Hematopoietic multipotent progenitor cell treated with erythropoietin and hydrocortisone succinate and interleukin-3 and kit ligand, for 6 days (in vitro differentiated cells): ENCODE results near the gene SLC22A12.

Source experiments
- DNase-seq: peaks from one replicate; pipeline ENCODE4 v3.0.0-alpha.2; 2015

Gene SLC22A12

DNA sequence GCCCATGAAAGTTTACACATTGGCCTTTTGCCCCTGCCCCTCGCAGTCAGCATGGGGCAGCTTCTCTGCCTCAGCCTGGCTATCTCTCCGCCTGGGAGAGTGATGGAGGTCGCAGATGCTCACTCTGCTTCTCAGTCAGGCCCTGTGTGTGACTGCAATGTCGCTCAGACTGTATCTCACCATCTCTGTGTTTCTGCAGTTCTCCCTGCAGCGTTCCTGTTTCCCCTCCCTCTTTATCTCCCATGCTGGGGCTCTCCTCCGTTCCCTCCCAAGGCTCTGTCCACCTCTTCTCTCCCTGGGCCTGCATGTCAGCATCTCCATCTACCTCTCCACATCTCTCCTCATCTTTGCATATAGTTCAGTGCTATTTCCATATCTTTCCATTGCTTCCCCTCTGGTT, 38.1 kb downstream of the SLC22A12 start:
- DNase-seq: no peak

DNA sequence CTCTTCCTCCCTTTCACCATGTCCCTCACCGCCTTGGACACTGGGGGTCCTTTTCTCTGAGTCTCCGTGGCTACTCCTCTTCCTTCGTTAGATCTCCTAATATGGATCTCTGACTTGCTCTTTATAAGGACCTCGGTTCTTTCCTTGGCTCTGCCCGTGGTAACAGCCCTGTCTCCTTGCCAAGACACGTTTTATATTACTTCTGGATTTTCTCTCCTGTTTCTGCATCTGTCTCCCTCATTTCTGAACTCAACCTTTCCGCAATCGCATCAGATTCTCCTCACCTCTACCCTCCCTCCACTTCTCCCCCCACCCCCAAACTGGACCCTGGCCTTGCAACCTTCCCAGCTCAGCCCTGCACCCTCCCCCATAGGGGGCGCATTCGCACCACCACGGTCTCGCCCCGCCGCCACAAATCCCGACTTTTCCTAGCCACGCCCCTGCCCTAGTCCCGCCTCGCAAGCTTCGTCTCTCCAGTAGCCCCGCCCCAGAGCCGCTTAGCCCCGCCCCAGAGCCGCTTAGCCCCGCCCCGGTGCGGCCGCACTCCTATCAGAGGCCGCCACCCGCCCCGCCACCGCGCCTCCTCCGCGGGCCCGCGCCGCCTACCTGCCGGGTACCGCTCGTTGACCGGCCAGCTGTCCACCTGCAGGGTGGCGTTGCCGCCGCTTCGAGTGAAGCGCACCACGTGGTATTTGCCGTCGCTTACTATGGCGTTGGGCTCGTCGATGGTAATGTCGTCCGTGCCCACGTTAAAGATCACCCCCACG, 39.0 kb downstream of the SLC22A12 start:
- no peak for DNase-seq

DNA sequence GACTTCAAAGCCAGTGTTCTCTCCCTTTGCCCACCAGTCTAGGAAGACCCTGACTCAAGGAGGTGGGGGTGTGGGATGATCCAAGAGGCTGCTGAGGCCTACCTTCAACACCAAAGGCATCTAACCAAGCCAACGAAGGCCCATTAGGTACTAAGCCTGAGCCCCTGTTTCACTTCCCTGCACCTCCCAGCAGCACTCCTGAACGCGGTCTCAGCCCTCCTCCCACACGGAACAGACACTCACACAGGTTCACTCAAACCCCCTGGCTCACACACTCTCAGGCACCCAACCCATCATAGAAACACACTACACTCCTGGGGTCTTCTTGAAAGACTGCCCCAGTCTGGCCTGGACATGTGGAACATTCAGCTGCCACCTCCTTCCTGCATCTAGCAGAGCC, 40.7 kb downstream of the SLC22A12 start:
- no peak for DNase-seq

DNA sequence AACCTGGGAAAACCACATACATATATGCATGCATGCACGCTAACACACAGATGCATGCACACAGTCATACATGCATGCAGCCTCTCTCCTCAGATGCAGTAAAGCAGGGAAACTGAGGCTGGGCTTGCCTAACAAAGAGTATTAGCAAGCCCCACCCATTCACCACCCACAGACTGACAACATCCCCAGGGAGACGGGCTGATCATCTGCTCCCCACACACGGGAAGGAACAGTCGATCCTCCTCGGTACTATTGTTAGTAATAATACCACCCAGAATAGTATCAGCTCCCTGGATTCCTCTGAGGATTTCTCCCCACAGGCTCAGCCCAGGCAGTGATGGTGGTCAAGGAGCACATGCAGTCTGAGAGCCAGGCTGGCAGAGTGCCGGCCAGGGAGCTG, 41.2 kb downstream of the SLC22A12 start:
- no peak for DNase-seq

DNA sequence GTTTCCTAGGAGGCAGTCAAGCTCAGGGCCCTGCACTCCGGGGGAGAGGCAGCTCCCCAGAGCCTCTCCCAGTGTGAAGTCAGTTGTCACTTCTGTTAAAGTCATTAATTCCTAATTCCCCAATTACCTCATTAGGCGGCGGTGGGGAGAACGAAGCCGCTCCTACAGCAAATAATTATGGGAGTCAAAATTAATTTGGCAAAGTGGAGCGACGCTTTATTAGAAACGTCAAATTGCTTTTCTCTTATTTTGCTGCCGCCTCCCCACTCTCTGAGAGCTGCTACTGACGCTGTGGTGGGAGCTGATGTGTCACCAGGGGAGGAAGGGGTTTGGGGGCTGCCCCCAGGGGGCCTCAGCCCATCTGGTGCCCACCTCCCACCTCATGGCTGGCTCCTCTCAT, 41.6 kb downstream of the SLC22A12 start:
- DNase-seq: no peak

DNA sequence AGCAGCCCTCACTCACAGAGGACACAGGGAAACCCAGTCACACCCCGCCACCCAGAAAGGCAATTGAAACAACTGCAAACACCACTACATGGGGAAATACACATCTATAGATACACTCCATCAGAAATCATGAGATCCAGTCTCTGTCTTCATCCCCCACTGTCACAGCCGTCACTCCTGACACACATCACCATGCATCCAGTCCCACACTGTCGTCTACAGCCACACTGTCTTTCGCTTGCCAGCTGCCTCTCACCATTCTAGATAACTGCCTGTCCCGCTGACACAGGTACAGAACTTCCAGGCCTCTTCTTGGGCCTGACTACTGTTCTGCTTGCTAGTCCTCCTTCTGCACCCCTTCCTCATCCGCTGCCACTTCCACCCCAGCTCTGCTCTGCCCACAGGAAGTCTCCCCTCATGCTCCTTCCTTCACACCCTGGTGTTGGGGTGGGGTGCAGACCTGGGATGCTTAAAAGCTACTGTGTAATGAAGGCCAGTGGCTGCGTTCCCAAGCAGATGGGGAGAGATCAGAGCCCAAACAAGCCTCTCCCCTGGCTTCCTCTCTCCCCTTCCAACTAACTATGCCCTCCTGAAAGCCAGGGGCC, 42.6 kb downstream of the SLC22A12 start:
- DNase-seq: no peak

DNA sequence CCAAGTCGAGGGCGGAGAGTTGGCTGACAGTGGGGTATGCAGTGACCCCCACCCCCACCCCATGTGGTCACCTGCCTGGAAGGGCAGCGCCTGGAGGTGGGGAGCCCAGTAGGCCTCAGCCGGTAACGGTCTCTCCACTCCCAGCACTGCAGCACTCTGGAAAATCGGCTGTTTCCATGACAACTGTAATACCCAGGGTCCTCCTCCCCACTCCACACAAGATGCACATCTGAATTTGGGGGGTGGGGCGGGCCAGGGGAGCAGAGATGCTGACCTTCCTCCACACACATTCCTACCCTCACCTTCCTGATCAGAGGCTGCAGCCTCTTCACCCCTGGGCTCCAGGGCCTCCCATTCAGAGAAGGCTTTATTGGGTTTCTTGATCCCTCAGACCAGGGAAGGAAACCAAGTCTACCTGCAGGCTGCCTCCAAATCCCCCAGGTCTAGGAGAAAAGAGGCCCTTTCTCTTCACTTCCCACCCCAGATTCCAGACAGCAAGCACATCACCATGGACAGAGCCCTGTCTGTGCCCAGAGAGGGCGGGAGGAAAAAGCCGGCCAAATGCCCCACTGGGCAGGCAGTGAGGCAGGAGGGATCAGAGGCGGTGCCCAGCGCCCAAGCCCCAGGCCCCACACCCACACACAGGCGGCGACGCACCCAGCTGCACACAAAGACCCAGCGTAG, 46.5 kb downstream of the SLC22A12 start:
- DNase-seq: no peak

DNA sequence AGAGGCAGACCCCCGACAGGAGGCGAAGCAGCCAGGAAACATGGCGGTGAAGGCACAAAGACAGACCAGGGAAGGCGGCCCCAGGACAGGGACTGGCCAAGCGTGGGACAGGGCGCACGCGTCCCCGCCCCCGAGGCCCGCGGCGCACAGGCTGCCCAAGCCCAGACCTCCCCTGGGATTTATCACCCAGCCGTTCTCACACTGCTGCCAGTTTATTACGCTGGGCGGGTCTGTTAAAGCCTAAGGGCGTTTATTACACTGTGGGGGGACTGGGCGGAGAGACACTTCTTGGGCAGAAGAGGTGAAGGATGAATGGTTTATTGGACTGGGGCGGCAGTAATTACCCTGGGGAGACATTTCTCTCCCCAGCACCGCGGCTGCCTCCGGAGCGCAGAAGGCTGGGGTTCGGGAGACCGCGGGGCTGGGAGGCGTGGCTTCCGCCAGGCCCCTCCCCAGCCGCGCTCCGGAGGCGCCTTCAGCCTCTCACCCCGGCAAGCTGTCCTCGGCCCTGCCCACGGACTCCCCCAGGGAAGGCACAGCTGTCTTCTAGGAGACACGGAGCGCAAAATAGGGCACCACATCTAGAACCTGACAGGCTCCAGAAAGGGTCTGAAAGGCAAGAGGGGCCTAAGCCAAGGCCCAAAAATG, 47.1 kb downstream of the SLC22A12 start:
- no peak for DNase-seq

DNA sequence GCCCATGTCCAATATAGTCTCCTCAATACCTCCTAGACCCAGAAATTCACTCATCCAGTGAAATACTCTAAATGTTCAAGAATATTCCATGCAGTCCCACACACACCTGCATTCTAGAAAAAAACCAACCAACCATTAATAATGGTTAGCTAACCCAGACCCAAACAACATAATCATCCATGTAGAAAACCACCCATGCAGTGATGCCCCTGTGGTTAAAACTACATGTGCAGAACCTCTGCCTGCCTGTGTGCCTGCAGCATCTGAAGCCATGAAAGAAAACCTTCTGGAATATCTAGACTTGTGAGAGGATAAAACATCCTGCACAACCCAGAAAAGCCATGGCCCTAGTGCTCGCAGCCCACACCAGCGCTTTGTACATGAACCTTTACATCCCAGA, 47.8 kb downstream of the SLC22A12 start:
- DNase-seq: no peak

DNA sequence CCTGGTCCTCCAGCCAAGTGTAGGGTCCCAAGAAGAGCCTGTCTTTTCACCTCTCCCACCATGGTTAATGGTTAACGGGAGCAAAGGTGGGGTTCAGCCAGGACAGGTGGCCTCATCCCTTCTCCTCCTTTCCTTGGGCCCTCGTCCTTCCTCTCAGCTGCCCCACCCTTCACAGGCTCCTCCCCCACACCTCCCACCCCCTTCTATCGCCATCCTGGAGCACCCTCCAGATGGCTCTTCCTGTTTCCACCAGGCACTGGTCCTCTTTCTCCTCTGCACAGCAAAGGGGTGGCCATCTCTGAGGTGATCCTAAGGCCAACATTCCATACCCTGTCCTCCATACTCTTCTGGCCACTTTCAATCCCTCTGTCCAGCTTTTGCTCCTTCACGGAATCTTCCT, 48.9 kb downstream of the SLC22A12 start:
- no peak for DNase-seq

DNA sequence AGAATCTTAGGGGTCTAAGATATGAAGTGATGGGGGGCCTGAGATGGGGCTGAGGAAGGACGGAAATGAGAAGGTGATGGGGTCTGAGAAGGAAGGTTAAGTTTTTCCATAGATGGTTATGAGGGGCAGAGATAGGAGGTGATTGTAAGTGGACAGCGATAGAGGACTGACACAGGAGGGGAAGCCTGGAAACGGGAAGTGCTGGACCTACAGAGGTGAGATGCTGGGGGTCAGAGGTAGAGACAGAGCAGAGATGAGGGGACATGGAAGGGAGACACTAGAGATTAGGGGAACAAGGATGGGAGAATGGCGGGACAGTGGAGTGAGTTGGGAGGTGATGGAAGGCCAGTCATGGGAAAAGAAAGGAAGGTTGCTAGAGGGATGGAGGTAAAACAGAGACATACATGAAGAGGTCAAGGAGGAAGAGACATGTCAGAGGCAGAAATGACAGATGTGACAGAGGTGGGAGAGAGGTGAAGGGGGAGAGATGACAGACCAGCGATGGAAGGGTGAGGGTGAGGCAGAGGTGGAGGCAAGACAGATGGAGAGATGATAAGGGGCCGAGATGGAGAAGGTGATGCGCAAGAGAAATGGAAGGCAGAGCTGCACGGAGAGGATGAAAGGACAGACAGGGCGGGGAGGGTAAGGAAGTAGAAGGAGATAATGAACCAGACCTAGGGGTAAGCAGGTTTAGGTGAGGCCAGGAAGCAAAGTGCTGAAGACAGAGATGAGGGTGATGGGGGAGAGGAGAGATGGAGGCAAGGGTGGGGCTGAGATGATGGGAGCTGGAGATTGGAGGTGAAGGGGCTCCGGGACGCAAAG, 50.8 kb downstream of the SLC22A12 start:
- DNase-seq: no peak

DNA sequence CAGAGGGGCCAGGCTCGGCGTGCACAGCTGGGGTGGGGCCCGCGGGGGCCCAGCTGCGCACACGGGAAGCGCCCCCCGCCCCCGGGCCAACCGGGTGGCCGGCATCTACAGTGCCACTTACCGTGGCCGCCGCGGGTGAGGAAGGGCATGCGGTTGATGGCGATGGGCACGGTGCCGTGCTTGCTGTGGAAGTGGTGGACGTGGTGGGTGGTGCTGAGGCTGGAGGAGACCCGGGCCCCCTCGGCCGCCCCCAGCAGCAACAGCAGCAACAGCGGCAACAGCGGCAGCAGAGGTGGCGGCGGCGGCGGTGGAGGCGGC, 51.4 kb downstream of the SLC22A12 start:
- no peak for DNase-seq

DNA sequence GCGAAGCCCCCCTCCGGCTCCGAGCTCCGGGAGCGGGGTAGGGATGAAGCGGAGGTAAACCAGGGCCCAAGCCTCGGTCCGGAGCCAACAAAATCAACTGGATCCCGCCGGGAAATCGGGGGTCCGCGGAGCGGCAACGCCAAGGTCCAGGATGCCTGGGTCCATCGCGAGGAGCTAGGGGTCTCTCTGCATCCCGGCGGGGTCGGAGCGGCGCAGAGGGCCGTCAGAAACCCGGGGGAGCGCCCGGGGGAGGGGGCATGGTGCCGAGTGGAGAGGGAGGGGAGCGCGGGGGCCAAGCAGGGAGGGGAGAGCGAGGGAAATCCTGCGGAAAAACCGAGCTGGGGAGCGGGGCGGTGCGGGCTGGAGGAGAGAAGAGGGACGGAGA, 51.8 kb downstream of the SLC22A12 start:
- DNase-seq: no peak

DNA sequence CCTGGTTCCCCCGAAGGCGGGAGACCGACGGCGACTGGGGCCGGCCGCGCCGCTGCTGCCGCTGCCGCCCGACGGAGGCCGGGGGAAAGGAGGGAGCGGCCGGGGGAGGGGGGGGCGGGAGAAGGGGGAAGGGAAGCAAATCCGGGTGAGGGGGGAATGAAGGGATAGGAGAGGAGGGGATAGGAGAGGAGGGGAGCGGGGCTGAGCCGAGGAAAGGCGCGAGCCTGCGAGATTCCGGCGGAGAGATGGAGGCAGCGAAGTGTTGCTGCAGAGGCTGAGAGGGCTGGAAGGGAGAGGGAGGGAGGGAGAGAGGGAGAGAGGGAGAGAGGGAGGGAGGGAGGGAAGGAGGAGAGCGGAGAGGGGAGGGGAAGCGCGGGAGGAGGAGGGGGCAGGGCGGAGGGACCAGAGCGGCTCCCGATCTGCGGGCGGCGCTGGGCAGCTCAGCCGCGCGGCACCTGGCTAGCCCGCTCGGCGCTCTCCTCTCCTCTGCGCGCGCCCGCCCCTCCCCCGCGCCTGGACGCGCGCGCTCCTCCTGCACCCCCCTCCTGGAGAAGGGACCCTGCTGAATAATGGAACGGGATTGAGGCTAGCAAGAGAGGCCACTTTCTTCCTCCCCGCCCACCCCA, 52.3 kb downstream of the SLC22A12 start:
- no peak for DNase-seq

DNA sequence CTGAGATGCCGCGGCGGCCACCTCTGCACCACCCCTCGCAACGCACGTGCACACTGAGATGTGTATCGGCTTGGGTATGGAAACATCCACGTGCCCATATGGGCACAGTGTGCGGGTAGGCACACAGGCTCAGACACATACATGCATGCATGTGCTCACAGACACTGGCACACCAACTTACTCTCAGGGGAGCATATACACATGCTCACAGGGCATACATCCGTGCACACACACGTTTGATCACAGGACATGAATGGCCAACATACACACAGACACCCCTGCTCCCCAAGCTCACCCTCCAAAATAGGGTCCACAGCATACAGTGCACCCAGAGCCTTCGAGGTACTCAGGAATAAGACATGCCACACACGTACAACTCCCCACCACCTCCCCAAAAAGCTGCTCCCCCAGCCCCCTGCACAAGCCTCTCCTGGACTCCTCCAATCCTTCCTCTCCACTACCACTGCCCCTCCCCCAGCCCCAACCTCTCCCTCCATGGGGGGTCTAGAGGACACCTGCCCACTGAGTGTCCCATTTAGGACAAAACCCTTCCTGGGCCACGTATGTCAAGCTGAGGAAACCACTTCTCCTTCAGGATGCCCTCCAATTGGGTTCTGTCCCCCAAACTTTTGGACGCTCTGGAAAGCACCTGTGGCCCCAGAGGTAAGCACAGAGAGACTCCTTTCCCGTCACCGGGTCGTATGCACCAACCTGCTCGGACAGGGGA, 53.1 kb downstream of the SLC22A12 start:
- no peak for DNase-seq

DNA sequence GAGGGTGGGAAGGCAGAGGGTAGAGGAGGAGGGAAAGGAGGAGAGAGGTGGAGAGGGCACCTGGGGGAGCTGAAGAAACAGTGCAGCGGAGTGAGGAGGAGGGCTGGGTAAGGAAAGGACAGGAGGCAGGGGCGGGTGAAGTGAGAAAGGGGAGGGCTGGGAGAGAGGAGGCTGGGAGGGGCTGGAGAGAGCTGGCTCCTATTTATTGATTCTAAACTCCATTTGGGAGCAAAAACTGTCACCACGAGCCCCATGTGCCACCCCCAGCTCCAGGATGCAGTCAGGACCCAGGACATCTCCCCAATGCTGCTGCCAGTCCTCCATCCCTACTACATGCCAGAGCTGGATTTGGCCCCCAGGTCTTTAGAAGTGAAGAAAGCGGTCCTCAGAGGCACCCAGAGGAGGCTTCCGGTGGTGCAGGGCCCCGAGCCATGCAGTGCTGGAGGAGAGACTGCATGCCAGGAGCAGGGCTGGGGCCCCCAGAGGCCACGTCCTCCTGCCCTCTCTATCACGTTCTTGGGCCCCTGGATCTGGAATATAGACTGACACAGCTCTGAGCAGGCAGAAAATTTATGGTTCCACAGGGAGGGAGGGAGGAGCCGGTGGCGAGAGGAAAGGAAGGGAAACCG, 53.7 kb downstream of the SLC22A12 start:
- DNase-seq: peak; percentile 58

DNA sequence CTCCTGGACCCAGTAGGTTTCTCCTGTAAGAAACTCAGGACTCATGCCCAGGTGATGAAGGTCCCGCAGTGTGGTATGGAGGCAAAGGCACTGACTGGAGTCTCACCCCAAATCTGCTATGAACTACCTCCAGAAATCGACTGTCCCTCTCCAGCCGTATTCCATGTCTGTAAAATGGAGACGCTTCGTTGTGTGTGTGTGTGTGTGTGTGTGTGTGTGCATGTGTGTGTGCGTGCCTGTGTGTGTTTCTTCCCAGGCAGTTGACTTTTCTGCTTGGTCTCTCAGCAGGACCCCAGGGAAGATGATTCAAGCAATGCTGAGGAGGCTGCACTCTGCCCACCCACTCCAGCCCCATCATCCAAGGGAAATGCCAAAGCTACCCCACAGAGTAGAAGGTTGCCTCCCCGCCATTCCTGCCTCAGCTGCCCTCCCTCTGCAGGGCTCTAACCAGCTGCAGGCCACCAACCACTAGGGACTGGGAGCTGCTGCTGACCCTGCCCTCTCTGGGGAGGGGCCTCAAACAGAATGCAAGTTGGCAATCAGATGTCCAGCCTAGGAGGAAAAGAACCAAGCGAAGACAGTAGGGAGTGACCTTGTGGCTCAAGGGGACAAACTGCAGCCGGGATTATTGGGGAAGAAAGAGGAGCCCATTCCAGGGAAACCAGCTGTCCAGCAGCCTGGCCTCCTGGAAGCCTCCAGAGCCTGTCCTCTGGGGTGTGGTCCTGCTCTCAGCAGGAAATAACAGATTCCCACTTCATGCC, 56.2 kb downstream of the SLC22A12 start:
- DNase-seq: no peak

DNA sequence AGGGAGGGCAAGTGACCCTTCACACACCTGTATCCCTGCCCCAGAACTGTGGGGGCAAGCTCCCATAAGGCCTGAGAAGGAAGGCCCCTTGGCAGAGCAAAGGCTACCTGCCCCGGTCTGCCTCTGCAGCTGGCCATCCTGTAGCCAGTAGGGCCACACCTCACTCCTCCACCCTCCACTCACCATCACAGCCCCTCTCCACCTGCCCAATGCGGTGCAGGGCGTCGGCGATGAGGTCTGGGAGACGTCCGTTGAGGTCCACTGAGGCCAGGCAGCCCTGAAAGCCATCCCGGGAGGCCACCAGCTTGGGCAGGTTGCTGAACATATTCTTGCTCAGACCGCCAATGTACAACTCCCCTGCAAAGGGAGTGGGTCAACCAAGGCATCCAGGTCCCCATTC, 57.5 kb downstream of the SLC22A12 start:
- DNase-seq: no peak

DNA sequence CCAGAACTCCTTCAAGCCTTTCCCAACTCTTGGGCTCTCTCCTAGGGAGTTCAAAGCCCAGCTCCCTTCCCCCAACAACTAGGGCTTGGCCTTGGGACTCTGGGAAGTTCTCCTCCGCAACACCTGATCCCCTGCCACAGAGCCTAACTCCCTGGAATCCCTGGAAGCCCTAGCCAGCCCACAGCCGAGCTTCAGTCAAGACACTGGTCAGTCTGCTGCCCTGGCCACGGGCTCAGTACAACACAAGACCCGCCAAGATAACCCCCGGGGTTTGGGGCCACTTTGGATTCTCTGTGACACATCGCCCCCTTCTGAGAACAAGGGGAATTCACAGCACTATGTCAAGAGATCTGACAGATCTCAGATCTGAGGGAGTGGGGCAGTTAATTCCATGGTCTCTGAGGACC, 58.3 kb downstream of the SLC22A12 start:
- DNase-seq: peak; percentile 74

DNA sequence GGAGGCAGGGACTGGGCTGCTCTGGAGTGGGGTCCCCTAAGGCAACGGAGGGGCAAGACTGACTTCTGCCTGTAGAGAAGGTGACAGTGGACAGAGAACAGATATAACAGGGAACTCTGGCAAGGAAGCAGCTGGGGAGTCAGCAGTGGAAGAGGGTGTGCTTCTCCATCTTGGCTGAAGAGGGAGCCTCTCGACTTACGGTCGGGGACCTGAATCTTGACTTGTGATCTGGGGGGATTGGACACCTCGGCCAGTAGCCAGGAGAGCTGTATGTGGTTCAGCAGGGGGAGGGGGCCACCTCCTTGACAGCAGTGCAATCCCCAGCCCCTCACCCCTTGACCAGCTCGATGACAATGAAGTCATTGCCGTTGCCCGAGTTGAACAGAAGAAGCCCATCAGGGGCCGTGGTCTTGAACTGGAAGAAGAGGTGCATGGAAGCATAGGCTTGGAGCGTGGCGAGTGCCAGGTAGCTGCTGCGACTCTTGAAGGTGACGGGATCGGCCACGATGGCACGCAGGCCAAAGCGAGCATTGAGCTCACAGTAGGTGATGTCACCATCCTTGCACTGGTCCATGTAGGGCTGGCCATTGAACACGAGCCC, 60.0 kb downstream of the SLC22A12 start:
- DNase-seq: peak; percentile 71
